ENCODE measurements around the gene RAPGEF5. TPM values are rescaled to one million over a fixed set of nuclear protein-coding genes. Genes with fewer than 3 reads are reported as not detected.

RAPGEF5 gene
- total and polyA plus RNA-seq, 10 of the 15 experiments (the other 5 are each of a cell fraction or from before 2014, with no cell fraction given), result 0.38 to 4.0 (median 1.6) TPM; not detected in 1

DNA sequence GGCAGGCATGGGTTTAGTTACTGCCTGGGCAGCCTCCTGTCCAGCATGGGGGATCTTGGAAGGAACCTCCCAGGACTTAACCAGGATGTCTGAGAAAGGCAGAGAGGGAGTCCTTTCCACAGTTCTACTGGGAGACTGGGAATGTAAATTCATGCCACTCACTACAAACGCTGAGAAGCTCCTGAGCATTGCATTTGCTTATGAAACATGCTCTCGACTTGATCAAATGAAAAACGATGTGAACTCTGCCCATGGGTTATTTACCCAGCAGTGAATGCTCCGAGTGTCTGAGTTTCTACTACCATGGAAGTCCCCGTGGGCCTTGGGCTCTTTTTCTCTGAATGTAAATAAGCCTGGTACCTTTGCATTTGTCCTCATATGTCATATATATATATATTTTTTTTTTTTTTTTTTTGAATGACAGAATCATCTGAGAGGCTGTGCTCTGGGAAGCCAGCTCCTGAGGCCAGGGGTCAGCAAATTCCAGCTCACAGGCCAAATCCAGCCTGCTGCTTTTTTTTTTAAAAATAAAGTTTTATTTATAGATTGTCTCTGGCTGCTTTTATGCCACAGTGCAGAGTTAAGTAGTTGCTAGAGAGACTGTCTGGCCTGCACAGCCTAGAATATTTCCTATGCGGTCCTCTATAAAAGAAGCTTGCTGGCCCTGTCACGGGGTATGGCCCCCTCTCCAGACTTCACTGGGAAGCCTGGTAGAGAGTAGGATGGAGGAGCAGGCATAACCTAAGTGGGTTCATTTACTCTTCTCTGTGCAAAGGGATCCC is 21.4 kb upstream of the RAPGEF5 start:
- CTCF ChIA-PET, result interaction anchor here (1.2 kb wide), 1 partner anchor 12 kb away, joined by 3 read pairs; no protein-coding TSS in a partner anchor
- H3K27ac ChIP-seq (ENCODE audit: control insufficient read depth, insufficient read depth), result no peak overlapping the region
- FAIRE-seq, result no peak
- H3K4me3 ChIP-seq, result no peak overlapping the region
- ATAC-seq, result no peak
- SMC1A ChIA-PET (ENCODE audit: uncharacterized antibody, unreplicated experiment), result no interaction called here
- H4K20me1 ChIP-seq (ENCODE audit: control insufficient read depth, insufficient read depth), result no peaks in the 10 kb centered on the region
- no peak overlapping the region for H3K9ac ChIP-seq (ENCODE audit: control insufficient read depth, insufficient read depth, low read length)
- TF ChIP-seq, protein P1, sequence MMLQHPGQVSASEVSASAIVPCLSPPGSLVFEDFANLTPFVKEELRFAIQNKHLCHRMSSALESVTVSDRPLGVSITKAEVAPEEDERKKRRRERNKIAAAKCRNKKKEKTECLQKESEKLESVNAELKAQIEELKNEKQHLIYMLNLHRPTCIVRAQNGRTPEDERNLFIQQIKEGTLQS (IDR thresholded peaks at IDR 0.05; ENCODE audit: borderline replicate concordance, extremely low read depth, low read depth, low read length), result no peak
- TF ChIP-seq EGR1 (IDR thresholded peaks at IDR 0.05; ENCODE audit: borderline replicate concordance in 1 of 2, low read depth in 2 of 2, low read length in 2 of 2) (no peak), IRF4 (IDR thresholded peaks at IDR 0.05; ENCODE audit: low read depth, low read length) (no peak), ZZZ3 (IDR thresholded peaks at IDR 0.05; ENCODE audit: control insufficient read depth, insufficient read length, low read depth) (no peak), CBX3 (IDR thresholded peaks at IDR 0.05; ENCODE audit: borderline replicate concordance, low read depth) (no peak), KDM1A (IDR thresholded peaks at IDR 0.05; ENCODE audit: borderline replicate concordance) (no peak), EP300 (IDR thresholded peaks at IDR 0.05; ENCODE audit: borderline replicate concordance in 1 of 2, control insufficient read depth in 1 of 2, low read depth in 2 of 2, low read length in 2 of 2) (no peak), PKNOX1 (IDR thresholded peaks at IDR 0.05) (no peak), CREM (IDR thresholded peaks at IDR 0.05; ENCODE audit: low read depth) (no peak), POLR2AphosphoS5 (IDR thresholded peaks at IDR 0.05; ENCODE audit: low read length) (no peak)
- intact Hi-C loops (cut with micrococcal nuclease; ENCODE audit: unreplicated experiment), result no loop called here
- WGBS (ENCODE audit: insufficient coverage, insufficient replicate concordance, low lambda C conversion rate, missing lambda C conversion rate), result 28% methylated on average over 7 of the region's 7 CpGs
- RAD21 ChIA-PET (ENCODE audit: unreplicated experiment), result no interaction called here
- in situ Hi-C loops (cut with MboI), result no loop called here
- POLR2A ChIA-PET, result interaction anchor here (0.6 kb wide), 1 partner anchor 184 kb away, joined by 3 read pairs; no protein-coding TSS in a partner anchor
- no TSS peak for BruUV-seq (replicated peaks)
- no peaks in the 10 kb centered on the region; a peak in 1 of 4 replicates for H3K27me3 ChIP-seq (replicated peaks in 1 of 2; ENCODE audit: control insufficient read depth in 2 of 2, insufficient read depth in 2 of 2, low read length in 1 of 2)
- peaks cover 13% of the 10 kb centered on the region for H3K4me1 ChIP-seq (ENCODE audit: control insufficient read depth, insufficient read depth, low read length)
- no peaks in the 10 kb centered on the region for H3K36me3 ChIP-seq (ENCODE audit: control insufficient read depth in 2 of 2, insufficient read depth in 2 of 2, low read length in 1 of 2)
- H3K9me3 ChIP-seq (replicated peaks; ENCODE audit: control insufficient read depth, insufficient read depth, low read length), result no peaks in the 10 kb centered on the region; the same call in 2 of the 3 replicates
- peak overlapping the region; percentile 6; the same call in 1 of the 2 replicates for H2AFZ ChIP-seq (ENCODE audit: control insufficient read depth, low read depth, low read length)
- DNase-seq (ENCODE audit: low read depth, low spot score), result no peak
- no peak overlapping the region for H3K4me2 ChIP-seq (ENCODE audit: control insufficient read depth, insufficient read depth)
- no peaks in the 10 kb centered on the region for H3K79me2 ChIP-seq (ENCODE audit: control insufficient read depth, insufficient read depth, low read length)

Data from GM12878 (cell line).